ENCODE measurements around the gene DAP.

The DAP gene

DNA sequence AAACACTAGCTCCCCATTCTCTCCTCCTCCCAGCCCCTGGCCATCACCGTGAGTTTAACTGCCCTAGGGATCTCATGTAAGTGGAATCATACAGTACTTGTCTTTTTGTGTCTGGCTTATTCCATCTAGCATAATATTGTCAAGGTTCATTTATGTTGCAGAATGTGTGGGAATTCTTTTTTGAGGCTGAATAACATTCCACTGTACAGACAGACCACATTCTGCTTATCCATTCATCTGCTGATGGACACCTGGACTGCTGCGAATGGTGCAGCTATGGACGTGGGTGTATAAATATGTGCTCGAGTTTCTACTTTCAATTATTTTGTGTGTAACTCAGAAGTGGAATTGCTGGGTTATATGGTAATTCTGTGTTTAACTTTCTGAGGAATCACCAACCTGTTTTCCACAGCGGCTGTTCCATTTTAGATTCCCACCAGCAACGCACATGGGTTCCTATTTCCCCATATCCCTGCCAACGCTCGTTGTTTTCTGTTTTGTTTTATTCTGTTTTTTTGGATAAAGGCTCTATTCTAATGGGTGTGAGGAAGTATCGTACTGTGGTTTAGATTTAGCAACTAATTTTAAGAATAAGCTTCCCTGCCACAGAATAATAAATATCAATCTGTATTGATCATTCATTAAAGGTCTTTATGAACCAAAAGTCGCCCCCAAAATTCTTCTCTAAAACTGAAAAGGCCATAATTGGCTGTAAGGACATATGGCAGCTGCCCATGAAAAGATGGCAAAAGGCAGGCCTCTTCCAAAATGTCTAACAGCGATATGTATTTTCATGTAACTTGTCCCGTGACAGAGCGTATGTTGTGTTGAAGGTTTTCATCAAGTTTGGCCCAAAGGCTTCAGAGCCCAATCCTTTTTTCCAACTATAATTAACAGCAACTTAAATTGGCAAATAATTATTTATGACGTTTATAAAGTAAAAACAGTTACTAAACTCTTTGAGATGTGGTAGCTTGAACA is 70.3 kb downstream of the DAP start:
- DNase-seq (ENCODE audit: low read depth): no peak

DNA sequence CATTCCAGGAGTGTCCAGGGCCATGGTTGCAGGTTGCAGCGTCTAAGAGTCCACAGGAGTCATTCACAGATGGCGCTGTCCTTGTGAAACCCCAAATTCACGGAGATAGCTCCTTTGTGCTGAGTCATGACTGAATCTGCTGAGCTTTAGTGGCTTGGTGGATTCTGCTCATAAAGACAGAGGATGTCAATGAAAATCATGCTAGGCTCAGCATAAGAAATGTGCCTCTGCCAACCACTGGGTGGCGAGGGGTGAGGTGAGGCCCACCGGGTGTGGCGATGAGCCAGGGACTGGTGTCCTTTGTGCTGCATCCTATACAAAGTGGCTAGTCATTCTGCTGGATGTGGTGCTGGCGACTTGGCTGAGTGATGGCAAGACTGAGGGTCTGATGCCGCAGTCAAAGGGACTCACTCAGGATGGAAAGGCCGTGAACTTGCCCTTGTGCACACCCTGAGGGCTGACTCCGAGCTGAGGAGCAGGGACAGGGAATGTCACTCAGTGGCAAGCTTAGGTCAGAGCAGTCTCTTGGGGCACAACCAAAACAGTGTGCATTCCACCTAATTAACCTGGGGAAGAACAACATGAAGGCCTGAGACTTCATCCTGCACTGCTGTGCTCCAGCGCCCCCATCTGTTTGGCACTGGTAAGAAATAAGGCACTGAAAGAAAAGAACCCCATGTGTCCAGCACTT is 71.5 kb downstream of the DAP start:
- peak; percentile 53 for DNase-seq (ENCODE audit: low read depth)

DNA sequence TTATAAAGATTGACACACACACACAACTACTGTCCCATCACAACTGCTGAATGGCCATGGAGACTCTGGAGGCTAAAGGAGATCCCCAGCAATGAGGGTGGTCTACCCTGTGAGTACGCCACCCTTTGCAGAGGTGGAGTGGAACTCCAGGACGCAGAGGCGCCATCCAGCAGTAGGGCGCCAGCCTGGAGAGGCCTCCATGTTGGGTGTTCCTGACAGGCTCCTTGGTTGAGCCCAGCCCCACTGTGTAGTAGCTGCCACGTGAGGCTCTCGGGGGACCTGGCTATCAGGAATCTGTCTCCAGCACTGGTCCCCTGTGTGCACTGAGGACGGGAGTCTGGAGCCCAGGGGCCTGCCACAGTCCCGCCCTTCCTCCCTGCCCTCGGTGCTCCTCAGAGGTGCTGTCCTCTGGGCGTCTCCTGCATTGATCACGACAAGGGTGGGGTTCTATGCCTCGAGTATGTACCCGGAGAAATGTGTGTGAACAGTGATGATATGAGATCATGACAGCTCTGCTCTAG is 72.3 kb downstream of the DAP start:
- DNase-seq (ENCODE audit: low read depth): no peak

DNA sequence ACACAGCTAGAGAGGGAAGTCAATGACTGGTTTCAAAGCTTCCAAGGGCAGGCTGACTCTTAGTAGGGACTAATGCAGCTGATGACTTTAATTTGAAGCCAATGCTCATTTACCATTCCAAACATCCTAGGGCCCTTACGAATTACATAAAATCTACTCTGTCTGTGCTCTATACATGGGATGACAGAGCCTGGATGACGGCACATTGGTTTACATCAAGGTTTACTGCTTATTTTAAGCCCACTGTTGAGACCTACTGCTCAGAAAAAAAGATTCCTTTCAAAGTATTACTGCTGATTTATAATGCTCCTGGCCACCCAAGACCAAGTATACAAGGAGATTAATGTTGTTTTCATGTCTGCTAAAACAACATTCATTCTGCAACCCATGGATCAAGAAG is 74.1 kb downstream of the DAP start:
- DNase-seq (ENCODE audit: low read depth): no peak

DNA sequence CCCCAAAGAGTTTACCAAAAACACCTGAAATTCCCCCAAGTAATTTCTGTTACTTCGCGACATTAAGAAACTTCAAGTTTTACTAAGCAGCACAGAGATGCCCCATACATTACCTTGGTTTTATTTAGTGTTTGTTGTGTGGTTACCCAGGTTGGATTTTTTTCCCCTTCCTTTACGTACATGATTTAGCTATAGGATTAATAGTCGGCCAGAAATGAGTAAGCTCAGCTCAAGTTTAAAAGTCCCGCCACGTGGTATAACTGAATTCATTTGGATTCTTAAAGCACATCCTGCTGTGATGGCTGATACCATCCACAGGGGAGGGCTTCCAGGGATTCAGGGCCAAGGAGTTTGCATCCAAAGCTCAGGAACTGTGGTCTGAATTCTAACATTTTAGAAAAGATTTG is 75.9 kb downstream of the DAP start:
- no peak for DNase-seq (ENCODE audit: low read depth)

DNA sequence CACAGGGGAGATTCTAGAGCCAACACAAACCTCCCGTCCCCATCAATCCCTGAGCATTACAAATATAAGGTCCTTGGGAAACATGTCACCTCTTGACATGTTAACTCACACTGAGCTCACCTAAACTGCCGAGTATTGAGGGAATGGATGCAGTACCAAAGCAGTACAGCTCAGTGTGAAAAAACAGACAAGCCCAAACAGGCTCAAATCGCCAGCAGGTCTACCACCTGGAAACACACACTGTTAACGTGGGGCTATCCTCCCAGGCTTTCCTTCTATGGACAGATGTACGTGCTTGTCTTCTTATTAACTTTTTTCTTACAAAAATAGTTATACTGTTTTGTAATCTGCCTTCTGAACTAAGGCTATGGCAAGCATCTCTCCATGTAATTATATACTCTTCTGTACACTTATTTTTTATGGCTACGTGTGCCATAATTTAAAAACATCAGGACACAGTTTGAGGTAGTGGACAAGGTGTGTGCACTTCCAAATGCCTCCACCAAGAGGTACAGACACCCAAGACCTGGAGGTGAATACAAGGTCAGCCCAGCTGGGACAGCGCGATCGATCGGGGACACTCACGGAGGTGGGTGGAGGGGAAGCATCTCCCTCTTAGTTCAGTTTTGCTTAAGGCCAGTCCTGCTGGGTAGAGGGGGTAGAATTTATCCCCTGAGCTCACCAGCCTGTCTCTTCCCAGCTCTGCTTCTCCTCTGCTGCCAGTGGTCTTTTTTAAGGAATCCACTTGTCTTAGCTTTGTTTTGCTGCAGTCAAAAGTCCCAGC is 76.5 kb downstream of the DAP start:
- DNase-seq (ENCODE audit: low read depth): no peak

DNA sequence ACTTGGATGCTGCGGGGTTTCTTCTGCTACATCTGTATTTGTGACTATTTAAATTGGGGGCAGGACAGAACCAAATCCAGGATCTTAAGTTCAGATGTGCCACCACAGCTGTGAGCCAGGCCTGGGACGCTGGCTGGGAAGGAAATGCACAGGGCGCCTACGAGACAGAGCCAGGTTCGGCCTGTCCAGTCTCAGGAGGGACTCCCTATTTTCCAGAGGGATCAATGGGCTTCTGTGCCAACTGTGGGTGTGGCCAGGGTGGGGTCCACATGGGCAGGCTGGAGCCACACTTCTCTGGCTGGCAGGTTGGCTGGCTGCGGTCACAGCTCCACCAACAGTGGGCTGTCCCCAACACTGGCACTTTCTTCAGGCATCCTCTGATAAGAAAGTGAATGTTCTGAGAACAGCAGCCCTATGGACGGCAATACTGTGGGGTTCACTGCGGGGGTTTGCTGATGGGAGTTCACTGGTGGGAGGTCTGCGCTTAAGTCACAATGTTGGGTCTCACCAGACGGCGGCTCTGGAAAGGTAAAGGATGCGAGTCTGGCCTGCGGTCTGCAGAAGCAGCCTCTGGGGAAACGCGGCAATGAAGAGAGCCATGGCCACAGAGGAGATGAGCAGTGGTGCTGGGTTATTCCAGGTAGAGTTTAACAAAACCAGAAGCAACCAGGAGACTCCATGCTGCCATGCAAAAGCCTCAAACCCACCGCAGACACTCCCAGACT is 78.1 kb downstream of the DAP start:
- no peak for DNase-seq (ENCODE audit: low read depth)

DNA sequence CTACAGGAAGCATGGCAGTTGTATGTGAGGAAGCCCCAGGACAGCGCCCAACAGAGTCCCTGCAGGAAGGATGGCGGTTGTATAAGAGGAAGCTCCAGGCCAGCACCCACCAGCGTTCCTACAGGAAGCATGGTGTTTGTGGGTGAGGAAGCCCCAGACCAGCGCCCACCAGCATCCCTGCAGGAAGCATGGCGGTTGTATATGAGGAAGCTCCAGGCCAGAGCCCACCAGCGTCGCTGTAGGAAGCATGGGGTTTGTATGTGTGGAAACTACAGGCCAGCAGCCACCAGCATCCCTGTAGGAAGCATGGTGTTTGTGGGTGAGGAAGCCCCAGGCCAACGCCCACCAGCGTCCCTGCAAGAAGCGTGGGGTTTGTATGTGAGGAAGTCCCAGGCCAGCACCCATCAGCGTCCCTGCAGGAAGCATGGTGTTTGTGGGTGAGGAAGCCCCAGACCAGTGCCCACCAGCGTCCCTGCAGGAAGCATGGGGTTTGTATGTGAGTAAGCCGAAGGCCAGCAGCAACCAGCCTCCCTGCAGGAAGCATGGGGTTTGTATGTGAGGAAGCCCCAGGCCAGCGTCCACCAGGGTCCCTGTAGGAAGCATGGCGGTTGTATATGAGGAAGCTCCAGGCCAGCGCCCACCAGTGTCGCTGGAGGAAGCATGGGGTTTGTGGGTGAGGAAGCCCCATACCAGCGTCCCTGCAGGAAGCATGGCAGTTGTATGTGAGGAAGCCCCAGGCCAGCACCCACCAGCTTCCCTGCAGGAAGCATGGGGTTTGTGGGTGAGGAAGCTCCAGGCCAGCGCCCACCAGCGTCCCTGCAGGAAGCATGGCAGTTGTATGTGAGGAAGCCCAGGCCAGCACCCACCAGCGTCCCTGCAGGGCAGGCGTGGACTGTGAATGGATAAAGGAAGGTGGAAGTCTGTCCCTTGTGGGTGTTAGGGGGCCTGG is 79.0 kb downstream of the DAP start:
- DNase-seq (ENCODE audit: low read depth): no peak

DNA sequence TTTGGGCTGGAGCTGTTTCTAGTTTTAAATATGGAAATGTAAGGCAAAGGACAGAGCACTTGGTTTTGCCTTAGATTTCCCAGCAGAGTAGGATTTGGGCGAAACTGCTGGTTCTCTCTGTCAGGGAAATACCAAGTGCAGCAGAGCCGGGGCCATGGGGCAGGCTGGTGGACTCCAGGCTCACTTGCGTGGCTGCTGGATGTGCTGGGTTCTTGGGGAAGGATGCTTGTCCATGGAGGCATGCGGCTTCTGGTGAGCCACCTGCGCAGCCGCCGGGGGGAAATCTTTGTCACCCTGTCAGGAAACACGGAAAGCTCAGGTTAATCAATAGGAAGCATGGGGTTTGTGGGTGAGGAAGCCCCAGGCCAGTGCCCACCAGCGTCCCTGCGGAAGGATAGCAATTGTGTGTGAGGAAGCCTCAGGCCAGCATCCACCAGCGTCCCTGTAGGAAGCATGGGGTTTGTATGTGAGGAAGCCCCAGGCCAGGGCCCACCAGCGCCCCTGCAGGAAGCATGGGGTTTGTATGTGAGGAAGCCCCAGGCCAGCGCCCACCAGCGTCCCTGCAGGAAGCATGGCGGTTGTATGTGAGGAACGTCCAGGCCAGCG is 80.1 kb downstream of the DAP start:
- no peak for DNase-seq (ENCODE audit: low read depth)

DNA sequence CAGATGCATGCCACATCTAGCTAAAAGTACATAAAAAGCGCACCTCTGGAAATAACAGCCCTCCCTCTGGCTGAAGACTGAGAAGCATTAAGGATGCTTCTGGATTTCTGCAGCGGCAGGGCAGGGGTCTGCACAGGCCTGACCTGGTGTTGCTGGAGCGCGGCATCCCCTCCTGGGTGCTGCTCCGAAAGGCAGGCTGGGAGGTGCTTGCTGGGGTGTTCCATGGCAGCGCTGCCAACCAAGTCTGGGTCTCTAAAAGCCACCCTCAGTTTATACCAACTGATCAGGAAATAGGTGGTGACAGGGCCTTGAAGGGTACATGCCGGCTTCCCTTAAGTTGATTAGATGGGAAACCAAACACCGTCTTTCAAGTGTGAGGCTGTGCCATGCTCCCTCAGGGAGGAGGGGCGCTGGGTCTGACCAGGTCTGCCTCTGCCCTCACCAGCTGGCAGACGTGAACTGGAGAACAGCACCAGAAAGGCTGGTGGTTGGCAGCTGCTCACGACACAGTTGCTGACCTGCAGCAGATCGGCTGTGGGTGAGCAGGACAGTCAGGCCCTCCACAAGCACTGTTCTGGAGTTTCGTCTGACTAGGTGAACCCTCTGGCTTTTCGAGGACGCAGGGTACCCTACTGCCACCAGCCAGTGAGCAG is 81.6 kb downstream of the DAP start:
- no peak for DNase-seq (ENCODE audit: low read depth)

DNA sequence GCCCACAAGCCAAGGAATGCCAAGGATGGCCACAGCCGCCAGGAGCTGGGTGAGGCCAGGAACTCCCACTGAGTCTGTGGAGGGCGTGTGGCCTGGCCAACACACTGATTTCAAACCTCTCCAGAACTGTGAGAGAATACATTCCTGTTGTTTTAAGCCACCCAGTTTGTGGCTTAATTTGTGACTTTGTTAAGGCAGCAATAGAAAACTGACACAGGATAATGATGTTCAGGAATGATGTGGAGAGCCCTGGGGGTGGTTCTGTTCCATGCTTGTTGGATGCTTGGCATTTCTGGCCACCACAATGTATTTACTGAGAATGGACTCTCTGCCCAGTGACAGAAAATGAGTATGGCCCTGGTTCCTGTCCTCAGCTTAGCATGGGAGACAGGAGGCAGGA is 82.8 kb downstream of the DAP start:
- peak; percentile 45 for DNase-seq (ENCODE audit: low read depth)

DNA sequence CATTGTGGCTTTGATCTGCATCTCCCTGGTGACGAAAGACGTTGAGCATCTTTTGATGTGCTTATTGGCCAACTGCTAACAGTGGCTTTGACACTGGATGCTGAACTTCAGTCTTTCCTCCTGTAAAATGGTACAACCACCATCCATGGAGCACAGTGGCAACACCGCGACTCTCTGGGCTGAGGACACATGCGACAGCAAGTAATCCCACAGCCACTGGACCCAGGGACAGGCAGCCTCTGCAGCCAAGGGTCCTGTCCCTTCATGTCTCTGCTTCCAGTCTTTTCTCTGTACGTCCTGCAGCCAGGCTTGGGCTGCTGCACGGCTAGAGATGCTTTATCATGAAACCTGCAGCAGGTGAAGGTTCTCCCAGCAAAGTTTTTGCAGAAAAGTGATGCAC is 83.5 kb downstream of the DAP start:
- no peak for DNase-seq (ENCODE audit: low read depth)

DNA sequence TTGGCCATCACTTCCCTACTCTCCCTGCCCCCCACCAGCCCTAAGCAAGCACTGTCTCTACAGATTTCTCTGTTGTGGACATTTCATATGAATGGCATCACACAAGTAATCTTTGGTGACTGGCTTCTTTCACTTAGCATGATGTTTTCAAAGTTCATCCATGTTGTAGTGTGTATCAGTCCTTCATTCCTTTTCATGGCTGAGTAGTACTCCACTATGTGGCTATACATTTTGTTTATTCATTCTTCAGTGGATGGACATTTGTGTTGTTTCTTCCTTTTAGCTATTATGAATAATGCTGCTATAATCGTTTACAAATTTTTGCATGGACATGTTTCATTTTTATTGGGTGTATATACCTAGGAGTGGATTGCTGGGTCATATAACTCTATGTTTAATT is 84.1 kb downstream of the DAP start:
- DNase-seq (ENCODE audit: low read depth): no peak

DNA sequence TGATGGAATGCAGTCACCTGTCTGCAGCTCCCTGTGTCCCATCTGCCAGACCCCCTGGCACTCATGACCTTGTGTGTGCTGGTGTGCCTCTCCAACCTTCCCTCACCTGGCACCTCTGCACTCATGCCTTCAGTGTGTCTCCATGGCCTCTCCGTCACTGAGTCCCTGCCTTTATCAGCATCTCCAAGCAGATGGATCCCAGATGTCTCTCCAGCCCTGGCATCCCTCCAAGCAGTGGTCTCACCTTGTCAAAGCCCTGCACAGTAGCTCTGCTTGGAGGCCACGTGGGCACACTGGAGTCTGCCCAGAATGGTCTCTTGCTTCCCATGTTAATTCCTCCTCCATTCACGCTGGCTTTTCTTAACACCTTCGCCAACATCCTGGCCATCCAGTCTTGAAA is 84.8 kb downstream of the DAP start:
- DNase-seq (ENCODE audit: low read depth): no peak

DNA sequence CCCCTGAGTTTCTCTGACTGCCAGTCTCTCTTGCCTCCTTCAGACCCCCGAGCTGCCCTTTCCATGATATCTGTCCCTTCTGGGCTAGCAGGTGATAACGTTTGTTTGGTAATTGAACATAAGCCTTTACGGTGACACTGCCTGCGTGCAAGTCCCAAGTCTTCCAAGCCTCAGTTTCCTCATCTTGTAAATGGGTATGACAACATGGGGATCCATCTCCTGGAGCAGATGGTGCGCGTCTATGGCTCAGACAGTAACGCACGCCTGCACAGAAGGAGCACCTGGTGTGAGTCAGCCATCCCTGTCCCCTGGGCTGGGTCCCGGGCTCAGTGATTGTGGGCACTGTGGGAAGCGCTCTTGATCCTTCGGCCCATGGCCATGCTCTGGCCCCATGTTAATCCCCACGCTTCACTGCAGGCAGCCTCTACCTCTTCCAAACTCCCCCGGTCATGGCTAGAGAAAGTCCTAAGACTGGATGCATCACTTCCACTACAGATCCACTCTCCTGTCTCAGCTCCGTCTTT is 85.8 kb downstream of the DAP start:
- no peak for DNase-seq (ENCODE audit: low read depth)

DNA sequence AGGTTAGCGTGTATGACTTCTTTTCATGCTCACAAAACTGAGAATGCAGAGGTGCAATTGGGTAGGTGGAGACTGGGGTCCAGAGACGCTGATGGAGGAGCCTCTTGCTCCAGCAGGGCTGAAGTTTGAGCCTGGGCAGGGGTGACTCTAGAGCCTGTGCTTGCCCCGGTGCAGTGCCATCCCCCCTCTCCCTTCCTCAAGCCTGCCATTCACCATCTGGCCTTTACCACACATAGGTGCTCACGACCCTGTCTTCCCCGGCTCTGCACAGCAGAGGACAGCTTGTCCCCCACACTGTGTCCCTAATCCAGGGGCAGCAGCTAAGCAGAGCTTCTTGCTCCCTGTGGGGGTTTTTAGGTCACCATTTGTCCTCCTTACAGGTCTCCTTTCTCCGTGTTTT is 86.5 kb downstream of the DAP start:
- no peak for DNase-seq (ENCODE audit: low read depth)

DNA sequence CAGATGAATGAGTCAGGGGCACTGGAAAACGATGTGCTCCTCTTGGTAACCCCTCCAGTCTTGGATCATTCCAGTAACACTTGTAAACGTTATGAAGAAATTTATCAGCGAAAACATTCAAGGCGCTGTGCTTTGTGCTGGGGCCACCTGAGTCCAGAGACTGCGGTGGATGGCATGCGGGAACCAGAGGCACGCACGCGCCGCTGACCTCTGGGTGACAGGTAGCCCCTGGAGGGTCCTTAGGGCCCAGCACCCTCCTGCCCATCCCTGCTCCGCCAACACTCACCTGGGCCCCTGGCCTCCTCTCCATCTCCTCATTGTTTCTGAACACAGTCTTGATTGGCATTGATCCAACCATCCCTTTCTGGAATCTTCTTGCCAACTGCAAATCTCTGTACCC is 86.9 kb downstream of the DAP start:
- DNase-seq (ENCODE audit: low read depth): no peak

DNA sequence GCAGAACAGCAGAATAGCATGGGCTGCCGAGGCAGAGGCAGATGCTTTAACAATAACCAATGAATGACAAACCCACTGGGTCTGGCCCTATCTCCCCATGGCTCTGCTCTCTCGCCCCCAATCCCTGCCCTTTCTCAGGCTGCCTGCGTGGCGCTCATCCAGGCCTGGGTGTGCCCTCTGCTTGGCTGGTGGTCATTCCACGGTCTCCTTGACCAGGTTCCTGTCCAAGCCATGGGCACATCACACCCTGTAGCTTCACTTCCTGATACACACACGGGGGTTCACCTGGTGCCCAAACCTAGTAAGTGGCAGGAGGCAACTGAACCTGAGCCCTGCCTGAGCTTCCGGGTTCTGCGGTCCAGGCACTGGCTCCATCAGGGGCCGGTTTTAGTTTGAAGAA is 87.6 kb downstream of the DAP start:
- no peak for DNase-seq (ENCODE audit: low read depth)

DNA sequence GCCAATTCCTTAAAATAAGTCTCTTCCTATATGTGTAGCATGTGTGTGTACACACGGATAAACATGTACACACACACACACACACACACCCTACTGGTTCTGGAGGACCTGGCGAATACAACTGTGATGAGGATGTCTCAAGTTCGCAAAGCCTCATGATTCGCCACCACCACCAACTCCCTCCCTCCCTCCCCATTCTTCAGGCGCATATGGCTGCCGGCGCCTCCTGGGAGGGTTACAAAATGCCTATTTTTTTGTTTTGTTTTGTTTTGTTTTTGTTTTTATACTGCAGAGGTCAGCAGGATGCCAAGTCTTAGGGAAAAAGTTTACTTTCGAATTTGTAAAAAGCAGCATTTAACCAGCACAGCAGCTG is 88.0 kb downstream of the DAP start:
- no peak for DNase-seq (ENCODE audit: low read depth)

All from fibroblast of gingiva (primary cell).